Stimulated activated CD4-positive, alpha-beta T cell treated with anti-CD3 and anti-CD28 coated beads, Interleukin-15, amount 100 ng/mL, for 48 hours (primary cell): ENCODE data around the gene ZNF570.

Experiments
- DNase-seq, 2 donors: peaks; one replicate each; pipeline ENCODE4 v3.0.0-alpha.2; 2020; ENCODE audit warnings: low read depth in 2 of 2

Gene ZNF570

GRCh38 chr19:37468961-37469777 is at the start of gene ZNF570:
TSS of gene ZNF570 (plus strand) at chr19:37469356. CDS start at chr19:37470355, 999 bp downstream.
- peak; percentile 82 for DNase-seq

- DNase-seq, result no peak
These were observed 16.5 kb upstream of the ZNF570 start for GRCh38 chr19:37452500-37453245.

- no peak for DNase-seq
These were observed 2.8 kb upstream of the ZNF570 start for GRCh38 chr19:37466277-37466797.

GRCh38 chr19:37466798-37467607 is 2.2 kb upstream of the ZNF570 start, which contains the start of gene ZNF569:
TSS of gene ZNF569 (minus strand) at chr19:37467444. CDS start at chr19:37444921, 22,523 bp downstream.
- DNase-seq, result peak; percentile 78 to 79

GRCh38 chr19:37467608-37468090 is 1.5 kb upstream of the ZNF570 start:
- no peak for DNase-seq

GRCh38 chr19:37470216-37470615 is 1.1 kb downstream of the ZNF570 start:
- no peak for DNase-seq

- no peak for DNase-seq
These were observed 3.0 kb downstream of the ZNF570 start for GRCh38 chr19:37472165-37472564.

- DNase-seq, result no peak
These were observed 15.4 kb downstream of the ZNF570 start for GRCh38 chr19:37484406-37485168.

- DNase-seq, result no peak
These were observed 23.1 kb downstream of the ZNF570 start for GRCh38 chr19:37492213-37492612.

GRCh38 chr19:37505958-37506386 is 36.8 kb downstream of the ZNF570 start:
- no peak for DNase-seq

GRCh38 chr19:37506387-37507166 is 37.4 kb downstream of the ZNF570 start, which contains the start of gene ZNF793:
TSS of gene ZNF793 (plus strand) at chr19:37506939. CDS start at chr19:37523440, 16,501 bp downstream.
- peak; percentile 63 to 68 for DNase-seq

GRCh38 chr19:37507167-37507464 is 38.0 kb downstream of the ZNF570 start:
- no peak for DNase-seq

GRCh38 chr19:37511186-37511585 is 42.0 kb downstream of the ZNF570 start:
- no peak for DNase-seq

- no peak for DNase-seq
These were observed 42.7 kb downstream of the ZNF570 start for GRCh38 chr19:37511821-37512220.

GRCh38 chr19:37513397-37513796 is 44.2 kb downstream of the ZNF570 start:
- no peak for DNase-seq

- no peak for DNase-seq
These were observed 50.7 kb downstream of the ZNF570 start for GRCh38 chr19:37519890-37520289.

GRCh38 chr19:37537391-37537947 is 68.3 kb downstream of the ZNF570 start:
- DNase-seq, result no peak
